ENCODE results near the gene LRRN1.
"Not testable (repeated sequence)": the region's sequence is repeated elsewhere in the genome, so short reads cannot be mapped to it uniquely, and the experiment has no call there.

The LRRN1 gene

GRCh38 chr3:3815206-3815605 is 16.0 kb downstream of the LRRN1 start:
- DNase-seq = no peak

GRCh38 chr3:3816034-3816433 is 16.8 kb downstream of the LRRN1 start:
- DNase-seq = no peak

GRCh38 chr3:3817865-3818264 is 18.6 kb downstream of the LRRN1 start:
- DNase-seq = no peak

- no peak for DNase-seq
Measured at GRCh38 chr3:3821777-3822176, 22.5 kb downstream of the LRRN1 start.

- DNase-seq = no peak
Measured at GRCh38 chr3:3825035-3825434, 25.8 kb downstream of the LRRN1 start.

- no peak for DNase-seq
Measured at GRCh38 chr3:3826521-3826920, 27.3 kb downstream of the LRRN1 start.

- no peak for DNase-seq
Measured at GRCh38 chr3:3827111-3827510, 27.9 kb downstream of the LRRN1 start.

GRCh38 chr3:3828417-3828816 is 29.2 kb downstream of the LRRN1 start:
- DNase-seq = not testable (repeated sequence)

- DNase-seq = no peak
Measured at GRCh38 chr3:3836845-3837244, 37.6 kb downstream of the LRRN1 start.

- DNase-seq = no peak
Measured at GRCh38 chr3:3842356-3842755, 43.1 kb downstream of the LRRN1 start.

- no peak for DNase-seq
Measured at GRCh38 chr3:3847994-3848922, 49.0 kb downstream of the LRRN1 start.

- DNase-seq = no peak
Measured at GRCh38 chr3:3848923-3849275, 49.7 kb downstream of the LRRN1 start.

- no peak for DNase-seq
Measured at GRCh38 chr3:3851621-3852323, 52.5 kb downstream of the LRRN1 start.

GRCh38 chr3:3853544-3853943 is 54.3 kb downstream of the LRRN1 start:
- DNase-seq = no peak

- DNase-seq = no peak
Measured at GRCh38 chr3:3855056-3855455, 55.8 kb downstream of the LRRN1 start.

- no peak for DNase-seq
Measured at GRCh38 chr3:3860235-3860634, 61.0 kb downstream of the LRRN1 start.

GRCh38 chr3:3862534-3862933 is 63.3 kb downstream of the LRRN1 start:
- no peak for DNase-seq

- no peak for DNase-seq
Measured at GRCh38 chr3:3875491-3875890, 76.3 kb downstream of the LRRN1 start.

GRCh38 chr3:3881050-3881449 is 81.8 kb downstream of the LRRN1 start:
- no peak for DNase-seq

GRCh38 chr3:3887311-3887710 is 88.1 kb downstream of the LRRN1 start:
- not testable (repeated sequence) for DNase-seq

- no peak for DNase-seq
Measured at GRCh38 chr3:3893590-3893989, 94.4 kb downstream of the LRRN1 start.

Data from EL (cell line).